Chondrocyte (in vitro differentiated cells): ENCODE measurements around the gene SLC7A6. TPM values are rescaled to one million over a fixed set of nuclear protein-coding genes. Genes with fewer than 3 reads are reported as not detected.

Experiments
- DNase-seq: peaks from one replicate; pipeline ENCODE4 v3.0.0; 2021; ENCODE audit warnings: mixed read lengths, low spot score
- H3K27ac Mint-ChIP-seq: one replicate; pipeline ENCODE4 v1.8.0; 2021; ENCODE audit warnings: mild to moderate bottlenecking, moderate library complexity, mixed read lengths; ENCODE audit not compliant: unreplicated experiment
- H3K27me3 Mint-ChIP-seq: 2 replicates; pipeline ENCODE4 v1.8.0; 2021; ENCODE audit warnings: low read depth, mixed read lengths
- H3K36me3 Mint-ChIP-seq: 2 replicates; pipeline ENCODE4 v1.8.0; 2021; ENCODE audit warnings: low read depth, mixed read lengths
- H3K4me1 Mint-ChIP-seq: 2 replicates; pipeline ENCODE4 v1.8.0; 2021; ENCODE audit warnings: low read depth, mild to moderate bottlenecking, mixed read lengths
- H3K4me3 Mint-ChIP-seq: one replicate; pipeline ENCODE4 v1.8.0; 2021; ENCODE audit warnings: mild to moderate bottlenecking, moderate library complexity, mixed read lengths; ENCODE audit not compliant: unreplicated experiment
- H3K9me3 Mint-ChIP-seq: 2 replicates; pipeline ENCODE4 v1.8.0; 2021; ENCODE audit warnings: low read depth, mixed read lengths
- CTCF ChIP-seq: fragments of 200-600 bp; sonication (generic); IDR thresholded peaks from 2 replicates; pipeline ENCODE4 v1.5.0; 2021; ENCODE audit warnings: antibody characterized with exemption, mild to moderate bottlenecking, moderate library complexity
- total RNA-seq: library from RNA; stranded (reverse); gene quantifications from 3 replicates; pipeline ENCODE4 v1.2.1, GENCODE V29; 2021

SLC7A6 gene
- total RNA-seq, 1 donor from 2014 or later: 55.9 TPM

GRCh38 chr16:68235887-68236136 lies 28.5 kb upstream of the SLC7A6 start, which contains the start of gene ESRP2:
Gene ESRP2 (minus strand): TSS chr16:68236127. CDS start chr16:68236045, 82 bp downstream.
- Mint-ChIP-seq H3K4me1 (peaks cover 17% of the 10 kb centered on the region), H3K27ac (peak within 1 kb of the TSS; percentile 96), H3K36me3 (no peaks in the 10 kb centered on the region), H3K27me3 (no peaks in the 10 kb centered on the region), H3K4me3 (peak within 1 kb of the TSS; percentile 82), H3K9me3 (no peaks in the 10 kb centered on the region)
- TF ChIP-seq CTCF: no peak
- DNase-seq: no peak

GRCh38 chr16:68236137-68236825 lies 28.0 kb upstream of the SLC7A6 start:
- Mint-ChIP-seq H3K4me1 (peaks cover 17% of the 10 kb centered on the region), H3K36me3 (no peaks in the 10 kb centered on the region), H3K27ac (no peak overlapping the region), H3K4me3 (peak overlapping the region; percentile 82), H3K9me3 (no peaks in the 10 kb centered on the region), H3K27me3 (no peaks in the 10 kb centered on the region)
- peak; percentile 88 for DNase-seq
- no peak for TF ChIP-seq CTCF

- Mint-ChIP-seq H3K27ac (peak overlapping the region; percentile 96), H3K9me3 (no peaks in the 10 kb centered on the region), H3K4me3 (peak overlapping the region; percentile 82), H3K36me3 (no peaks in the 10 kb centered on the region), H3K27me3 (no peaks in the 10 kb centered on the region), H3K4me1 (peaks cover 17% of the 10 kb centered on the region)
- no peak for TF ChIP-seq CTCF
- DNase-seq: no peak
Measured at GRCh38 chr16:68236826-68237242, 27.5 kb upstream of the SLC7A6 start.

- peak overlapping the region; percentile 82 for H3K4me3 Mint-ChIP-seq
- H3K36me3 Mint-ChIP-seq: no peaks in the 10 kb centered on the region
- H3K9me3 Mint-ChIP-seq: no peaks in the 10 kb centered on the region
- DNase-seq: peak; percentile 98
- peaks cover 17% of the 10 kb centered on the region for H3K4me1 Mint-ChIP-seq
- TF ChIP-seq CTCF: no peak
- peak overlapping the region; percentile 98 for H3K27ac Mint-ChIP-seq
- no peaks in the 10 kb centered on the region for H3K27me3 Mint-ChIP-seq
Measured at GRCh38 chr16:68237243-68238028, 26.9 kb upstream of the SLC7A6 start.

GRCh38 chr16:68238029-68238345 lies 26.3 kb upstream of the SLC7A6 start:
- H3K9me3 Mint-ChIP-seq: no peaks in the 10 kb centered on the region
- H3K4me3 Mint-ChIP-seq: peak overlapping the region; percentile 82
- no peaks in the 10 kb centered on the region for H3K27me3 Mint-ChIP-seq
- H3K36me3 Mint-ChIP-seq: no peaks in the 10 kb centered on the region
- H3K4me1 Mint-ChIP-seq: peaks cover 17% of the 10 kb centered on the region
- peak; percentile 81 for DNase-seq
- no peak for TF ChIP-seq CTCF
- peak overlapping the region; percentile 98 for H3K27ac Mint-ChIP-seq
